Endothelial cell of umbilical vein (primary cell): ENCODE data around the gene RANBP17. TPM values are rescaled to one million over a fixed set of nuclear protein-coding genes. Genes with fewer than 3 reads are reported as not detected.

Source experiments
- BruUV-seq: library from RNA; stranded (reverse); fragments of 400-500 nt; replicated peaks from 2 replicates; lab custom pipeline; 2021; lab: Mats Ljungman, UMichigan
- CTCF ChIA-PET: fragments of 300-600, 350-600 bp; sonication (Branson Sonifier 250); formaldehyde crosslinking; loops from one replicate; lab custom pipeline; 2021; ENCODE audit warnings: antibody characterized with exemption, inconsistent platforms; lab: Charles Lee
- POLR2A ChIA-PET: fragments of 300-600, 350-600 bp; sonication (Branson Sonifier 250); formaldehyde crosslinking; loops from one replicate; lab custom pipeline; 2021; ENCODE audit warnings: antibody characterized with exemption, inconsistent platforms; lab: Charles Lee
- DNase-seq: peaks from one replicate; pipeline ENCODE4 v3.0.0-alpha.2; 2011; ENCODE audit warnings: low read depth, low spot score
- FAIRE-seq: peaks from 2 replicates; lab custom pipeline; 2011; peaks lifted over from hg19 to GRCh38; lab: Jason Lieb, UNC
- H2AFZ ChIP-seq: 2 replicates; pipeline ENCODE4 v1.6.0; 2012; ENCODE audit warnings: low read depth, low read length, control low read depth, inconsistent platforms
- H3K27ac ChIP-seq: 2 replicates; pipeline ENCODE4 v1.5.1; 2011; ENCODE audit warnings: low read depth, mild to moderate bottlenecking, control low read depth, low read length, moderate library complexity; ENCODE audit not compliant: insufficient read depth
- H3K27me3 ChIP-seq, 2 experiments: 2 replicates each; pipeline versions ENCODE4 v1.6.0 to v1.6.1; 2011; ENCODE audit warnings: low read length in 2 of 2, mixed read lengths in 1 of 2; ENCODE audit not compliant: control insufficient read depth in 2 of 2, insufficient read depth in 2 of 2
- H3K36me3 ChIP-seq, 2 experiments: 2 replicates in 1 of 2; 3 replicates in 1 of 2; pipeline ENCODE4 v1.5.1; 2011; ENCODE audit warnings: low read length in 2 of 2, mild to moderate bottlenecking in 1 of 2, moderate library complexity in 1 of 2; ENCODE audit not compliant: control insufficient read depth in 2 of 2, insufficient read depth in 2 of 2; ENCODE audit errors: extremely low read depth in 1 of 2
- H3K4me1 ChIP-seq: 3 replicates; pipeline ENCODE4 v1.5.1; 2011; ENCODE audit warnings: mild to moderate bottlenecking, low read length; ENCODE audit not compliant: control insufficient read depth, insufficient read depth; ENCODE audit errors: extremely low read depth
- H3K4me2 ChIP-seq: 2 replicates; pipeline ENCODE4 v1.6.1; 2011; ENCODE audit warnings: low read length, control low read depth, mixed read lengths; ENCODE audit not compliant: insufficient read depth
- H3K4me3 ChIP-seq, 3 experiments: fragments of 200-600 bp in 1 of 3; sonication (generic), shearing (Covaris generic) in 1 of 3; replicated peaks in 1 of 3; 2 replicates each; pipeline ENCODE4 v1.5.1; 2011 to 2016; ENCODE audit warnings: control low read depth in 3 of 3, low read length in 3 of 3, mild to moderate bottlenecking in 2 of 3, inconsistent platforms in 1 of 3, low read depth in 1 of 3, moderate library complexity in 1 of 3; ENCODE audit not compliant: insufficient read depth in 1 of 3
- H3K79me2 ChIP-seq: 2 replicates; pipeline ENCODE4 v1.6.0; 2012; ENCODE audit warnings: low read length, inconsistent platforms; ENCODE audit not compliant: control insufficient read depth, insufficient read depth
- H3K9ac ChIP-seq: replicated peaks from 2 replicates; pipeline ENCODE3; 2011; ENCODE audit warnings: low read length, control low read depth; ENCODE audit not compliant: insufficient read depth; ENCODE audit errors: extremely low read depth
- H3K9me1 ChIP-seq: replicated peaks from 3 replicates; pipeline ENCODE4 v1.6.0; 2011; ENCODE audit warnings: mild to moderate bottlenecking, low read length; ENCODE audit not compliant: control insufficient read depth, insufficient read depth; ENCODE audit errors: extremely low read depth
- H3K9me3 ChIP-seq: replicated peaks from 2 replicates; pipeline ENCODE4 v1.5.1; 2012; ENCODE audit warnings: low read length, inconsistent platforms; ENCODE audit not compliant: control insufficient read depth, insufficient read depth
- H4K20me1 ChIP-seq: replicated peaks from 2 replicates; pipeline ENCODE3; 2011; ENCODE audit warnings: mild to moderate bottlenecking, low read length; ENCODE audit not compliant: control insufficient read depth, insufficient read depth; ENCODE audit errors: extremely low read depth
- EZH2 ChIP-seq: IDR thresholded peaks from 2 replicates; pipeline ENCODE4 v1.6.1; 2012; ENCODE audit warnings: borderline replicate concordance, low read depth, mild to moderate bottlenecking, moderate library complexity, low read length, inconsistent platforms; ENCODE audit not compliant: severe bottlenecking
- FOS ChIP-seq: IDR thresholded peaks from 2 replicates; pipeline ENCODE4 v1.6.1; 2011; ENCODE audit warnings: mild to moderate bottlenecking, low read length, moderate library complexity, borderline replicate concordance; ENCODE audit not compliant: insufficient read depth
- GATA2 ChIP-seq: IDR thresholded peaks from 2 replicates; pipeline ENCODE4 v1.7.0; 2011; ENCODE audit warnings: low read depth, mild to moderate bottlenecking, moderate library complexity, mixed read lengths, low read length; ENCODE audit not compliant: insufficient read length, insufficient read depth
- JUN ChIP-seq: IDR thresholded peaks from 2 replicates; pipeline ENCODE4 v1.6.1; 2011; ENCODE audit warnings: borderline replicate concordance, low read depth; ENCODE audit not compliant: insufficient read length, insufficient read depth
- MYC ChIP-seq: IDR thresholded peaks from one replicate; pipeline ENCODE4 v1.6.1; 2011; ENCODE audit warnings: mild to moderate bottlenecking, low read depth, low read length
- POLR2A ChIP-seq: IDR thresholded peaks from 2 replicates; pipeline ENCODE4 v1.6.1; 2012; ENCODE audit warnings: low read depth, mild to moderate bottlenecking, control low read depth, low read length
- POLR2AphosphoS5 ChIP-seq: IDR thresholded peaks from 2 replicates; pipeline ENCODE4 v1.6.1; 2012; ENCODE audit warnings: low read depth, mild to moderate bottlenecking, control low read depth, low read length, moderate library complexity; ENCODE audit not compliant: insufficient read depth
- dilution Hi-C: fragments of 300-500 bp; cut with MboI; formaldehyde crosslinking; loops from one replicate; pipeline ENCODE4 v1.15.0; 2019; ENCODE audit warnings: low sequenced_read_pairs; ENCODE audit not compliant: extremely low pct_ligation_motif_present
- intact Hi-C: fragments of 100-400 bp; cut with micrococcal nuclease; formaldehyde crosslinking; loops from one replicate; pipeline ENCODE4 v1.10.0; 2022
- polyA plus RNA-seq, 4 experiments: library from polyadenylated mRNA; depleted of rRNA in 3 of 4; stranded (reverse) in 3 of 4; unstranded in 1 of 4; fragments of >200 nt; gene quantifications; 2 replicates each; pipeline versions ENCODE4 v1.2.1 to v1.2.3, GENCODE V29; 2011 to 2012; ENCODE audit warnings: missing spikeins in 1 of 4
- total RNA-seq: library from RNA; stranded (reverse); gene quantifications from 2 replicates; pipeline ENCODE4 v1.2.3, GENCODE V29; 2021
- TF ChIP-seq, protein P1 (sequence below): IDR thresholded peaks from 2 replicates; pipeline ENCODE4 v1.6.1; 2011; ENCODE audit not compliant: insufficient read depth, insufficient read length
- TF ChIP-seq, protein P2 (sequence below), 2 donors: IDR thresholded peaks; 1 replicate in 1 of 2; 2 replicates in 1 of 2; pipeline ENCODE4 v1.5.1; 2011; ENCODE audit warnings: low read length in 2 of 2, mild to moderate bottlenecking in 2 of 2, moderate library complexity in 2 of 2, control low read depth in 1 of 2, inconsistent platforms in 1 of 2, low read depth in 1 of 2; ENCODE audit not compliant: insufficient read depth in 1 of 2; ENCODE audit errors: extremely low read depth in 1 of 2

Gene RANBP17
- total and polyA plus RNA-seq, 2 donors (not counting 3 experiments of a cell fraction or from before 2014, with no cell fraction given): 5.6 to 13.6 TPM

DNA sequence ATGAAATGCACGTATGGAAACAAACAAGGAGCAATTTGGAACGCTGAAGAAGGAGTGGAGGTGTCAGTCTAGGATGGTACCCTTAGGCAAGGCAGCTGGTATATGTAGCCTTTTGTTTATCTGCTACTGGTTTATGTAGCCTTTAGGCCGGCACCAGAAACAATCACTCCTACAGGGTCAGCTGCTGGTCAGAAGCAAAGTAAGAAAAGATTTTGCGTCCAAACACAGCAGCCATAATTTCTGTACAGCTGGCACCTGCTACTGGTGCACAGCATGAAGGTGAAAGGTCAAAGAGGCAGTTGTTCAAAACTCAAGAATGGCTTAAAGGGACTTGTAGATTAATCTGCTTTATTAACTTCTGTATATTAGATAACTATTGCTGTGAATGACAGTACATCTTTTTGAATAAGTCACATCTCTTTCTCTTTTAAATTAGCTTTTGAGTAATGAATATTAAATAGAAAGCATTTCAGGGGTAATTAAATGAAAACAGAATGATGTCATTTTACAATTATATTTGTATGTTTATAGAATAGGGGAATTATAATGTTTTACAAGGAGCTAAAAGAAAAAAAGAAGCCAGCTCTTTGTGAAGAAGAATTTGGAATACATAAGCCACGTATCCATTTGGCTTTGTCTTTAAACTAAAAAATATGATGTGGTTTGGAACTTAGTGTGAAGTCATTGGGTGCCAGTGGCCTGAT, 414.2 kb downstream of the RANBP17 start:
- H3K36me3 ChIP-seq: no peaks in the 10 kb centered on the region
- H3K27me3 ChIP-seq: no peaks in the 10 kb centered on the region
- BruUV-seq: no TSS peak
- H4K20me1 ChIP-seq: no peaks in the 10 kb centered on the region
- no peaks in the 10 kb centered on the region for H3K79me2 ChIP-seq
- H3K4me2 ChIP-seq: no peak overlapping the region
- H3K4me3 ChIP-seq: no peak overlapping the region
- H3K9me3 ChIP-seq: no peaks in the 10 kb centered on the region
- H3K27ac ChIP-seq: no peak overlapping the region
- H2AFZ ChIP-seq: no peak overlapping the region
- H3K4me1 ChIP-seq: no peaks in the 10 kb centered on the region
- TF ChIP-seq, protein P1, sequence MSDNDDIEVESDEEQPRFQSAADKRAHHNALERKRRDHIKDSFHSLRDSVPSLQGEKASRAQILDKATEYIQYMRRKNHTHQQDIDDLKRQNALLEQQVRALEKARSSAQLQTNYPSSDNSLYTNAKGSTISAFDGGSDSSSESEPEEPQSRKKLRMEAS: no peak
- TF ChIP-seq, protein P2, sequence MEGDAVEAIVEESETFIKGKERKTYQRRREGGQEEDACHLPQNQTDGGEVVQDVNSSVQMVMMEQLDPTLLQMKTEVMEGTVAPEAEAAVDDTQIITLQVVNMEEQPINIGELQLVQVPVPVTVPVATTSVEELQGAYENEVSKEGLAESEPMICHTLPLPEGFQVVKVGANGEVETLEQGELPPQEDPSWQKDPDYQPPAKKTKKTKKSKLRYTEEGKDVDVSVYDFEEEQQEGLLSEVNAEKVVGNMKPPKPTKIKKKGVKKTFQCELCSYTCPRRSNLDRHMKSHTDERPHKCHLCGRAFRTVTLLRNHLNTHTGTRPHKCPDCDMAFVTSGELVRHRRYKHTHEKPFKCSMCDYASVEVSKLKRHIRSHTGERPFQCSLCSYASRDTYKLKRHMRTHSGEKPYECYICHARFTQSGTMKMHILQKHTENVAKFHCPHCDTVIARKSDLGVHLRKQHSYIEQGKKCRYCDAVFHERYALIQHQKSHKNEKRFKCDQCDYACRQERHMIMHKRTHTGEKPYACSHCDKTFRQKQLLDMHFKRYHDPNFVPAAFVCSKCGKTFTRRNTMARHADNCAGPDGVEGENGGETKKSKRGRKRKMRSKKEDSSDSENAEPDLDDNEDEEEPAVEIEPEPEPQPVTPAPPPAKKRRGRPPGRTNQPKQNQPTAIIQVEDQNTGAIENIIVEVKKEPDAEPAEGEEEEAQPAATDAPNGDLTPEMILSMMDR (IDR thresholded peaks at IDR 0.05; ENCODE audit: extremely low read depth in 1 of 2, insufficient read depth in 1 of 2, low read depth in 1 of 2, low read length in 2 of 2): no peak
- TF ChIP-seq POLR2AphosphoS5 (no peak), FOS (no peak), MYC (no peak), POLR2A (no peak), GATA2 (no peak), EZH2 (no peak), JUN (no peak)
- FAIRE-seq: no peak
- intact Hi-C loops (no loop called here), dilution Hi-C loops (no loop called here)
- ChIA-PET CTCF (interaction anchor here (1.5 to 1.7 kb wide), 2 partner anchors 18 to 66 kb away, joined by 6 read pairs; no protein-coding TSS in a partner anchor), POLR2A (no interaction called here)
- H3K9ac ChIP-seq: no peak overlapping the region
- DNase-seq: no peak
- H3K9me1 ChIP-seq: no peaks in the 10 kb centered on the region
